ENCODE data around the gene NTRK2.

DNA sequence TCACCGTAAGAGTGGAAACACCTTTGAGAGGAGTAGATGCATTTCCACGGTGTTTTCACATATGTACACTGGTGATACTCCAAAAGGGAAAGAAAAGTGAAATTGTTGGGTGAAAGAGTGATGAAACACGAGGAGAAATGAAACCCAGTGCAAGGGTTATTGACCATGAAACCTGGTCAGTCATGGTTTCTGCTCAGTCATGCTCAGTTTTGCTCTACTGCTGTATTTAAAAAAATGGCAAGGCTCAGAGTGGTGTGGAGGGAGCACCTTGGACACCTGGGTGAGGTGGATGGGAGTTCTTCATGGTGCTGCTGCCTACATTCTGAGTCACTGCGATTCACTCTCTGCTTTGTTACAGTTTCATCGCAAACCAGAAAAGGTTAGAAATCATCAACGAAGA, 32.3 kb downstream of the NTRK2 start:
- TF ChIP-seq POLR2AphosphoS5 (IDR thresholded peaks at IDR 0.05; ENCODE audit: low read depth, low read length) = no peak
- no peak for TF ChIP-seq SIN3A (IDR thresholded peaks at IDR 0.05; ENCODE audit: borderline replicate concordance, insufficient read depth, low read length)
- TF ChIP-seq, protein P1, sequence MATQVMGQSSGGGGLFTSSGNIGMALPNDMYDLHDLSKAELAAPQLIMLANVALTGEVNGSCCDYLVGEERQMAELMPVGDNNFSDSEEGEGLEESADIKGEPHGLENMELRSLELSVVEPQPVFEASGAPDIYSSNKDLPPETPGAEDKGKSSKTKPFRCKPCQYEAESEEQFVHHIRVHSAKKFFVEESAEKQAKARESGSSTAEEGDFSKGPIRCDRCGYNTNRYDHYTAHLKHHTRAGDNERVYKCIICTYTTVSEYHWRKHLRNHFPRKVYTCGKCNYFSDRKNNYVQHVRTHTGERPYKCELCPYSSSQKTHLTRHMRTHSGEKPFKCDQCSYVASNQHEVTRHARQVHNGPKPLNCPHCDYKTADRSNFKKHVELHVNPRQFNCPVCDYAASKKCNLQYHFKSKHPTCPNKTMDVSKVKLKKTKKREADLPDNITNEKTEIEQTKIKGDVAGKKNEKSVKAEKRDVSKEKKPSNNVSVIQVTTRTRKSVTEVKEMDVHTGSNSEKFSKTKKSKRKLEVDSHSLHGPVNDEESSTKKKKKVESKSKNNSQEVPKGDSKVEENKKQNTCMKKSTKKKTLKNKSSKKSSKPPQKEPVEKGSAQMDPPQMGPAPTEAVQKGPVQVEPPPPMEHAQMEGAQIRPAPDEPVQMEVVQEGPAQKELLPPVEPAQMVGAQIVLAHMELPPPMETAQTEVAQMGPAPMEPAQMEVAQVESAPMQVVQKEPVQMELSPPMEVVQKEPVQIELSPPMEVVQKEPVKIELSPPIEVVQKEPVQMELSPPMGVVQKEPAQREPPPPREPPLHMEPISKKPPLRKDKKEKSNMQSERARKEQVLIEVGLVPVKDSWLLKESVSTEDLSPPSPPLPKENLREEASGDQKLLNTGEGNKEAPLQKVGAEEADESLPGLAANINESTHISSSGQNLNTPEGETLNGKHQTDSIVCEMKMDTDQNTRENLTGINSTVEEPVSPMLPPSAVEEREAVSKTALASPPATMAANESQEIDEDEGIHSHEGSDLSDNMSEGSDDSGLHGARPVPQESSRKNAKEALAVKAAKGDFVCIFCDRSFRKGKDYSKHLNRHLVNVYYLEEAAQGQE (IDR thresholded peaks at IDR 0.05; ENCODE audit: insufficient read depth in 1 of 2, low read depth in 2 of 2, low read length in 2 of 2) = no peak

Measured in PFSK-1 (cell line).